NCI-H526 (cell line): Measurements from ENCODE around the gene BAX.
"Not testable (repeated sequence)": the region's sequence is repeated elsewhere in the genome, so short reads cannot be mapped to it uniquely, and the experiment has no call there.

Experiments
- DNase-seq, 2 experiments: peaks; one replicate each; lab custom pipeline; 2025; lab: John Stamatoyannopoulos, UW

Gene BAX

GRCh38 chr19:48954595-48955307 lies at the start of gene BAX:
Gene BAX (plus strand): TSS chr19:48954875. CDS start chr19:48954929, 54 bp downstream.
- DNase-seq: peak; percentile 93 to 98

- DNase-seq: no peak
These were observed 49.0 kb upstream of the BAX start for GRCh38 chr19:48905664-48906063.

- no peak for DNase-seq
These were observed 48.4 kb upstream of the BAX start for GRCh38 chr19:48906324-48906723.

GRCh38 chr19:48907671-48908070 lies 47.0 kb upstream of the BAX start:
- DNase-seq: no peak

- DNase-seq: not testable (repeated sequence)
These were observed 45.1 kb upstream of the BAX start for GRCh38 chr19:48909424-48910077.

GRCh38 chr19:48910803-48911202 lies 43.9 kb upstream of the BAX start:
- no peak for DNase-seq

GRCh38 chr19:48913114-48913889 lies 41.4 kb upstream of the BAX start:
- peak in 1 of 2 experiments; percentile 28 for DNase-seq

- DNase-seq: no peak
These were observed 40.5 kb upstream of the BAX start for GRCh38 chr19:48914181-48914580.

GRCh38 chr19:48915757-48916156 lies 38.9 kb upstream of the BAX start:
- DNase-seq: no peak

GRCh38 chr19:48918071-48918470 lies 36.6 kb upstream of the BAX start:
- DNase-seq: no peak

GRCh38 chr19:48918801-48919247 lies 35.9 kb upstream of the BAX start:
- peak in 1 of 2 experiments; percentile 50 for DNase-seq

GRCh38 chr19:48919271-48919670 lies 35.4 kb upstream of the BAX start:
- not testable (repeated sequence) for DNase-seq

- no peak for DNase-seq
These were observed 33.7 kb upstream of the BAX start for GRCh38 chr19:48920949-48921348.

- no peak for DNase-seq
These were observed 32.8 kb upstream of the BAX start for GRCh38 chr19:48921721-48922500.

GRCh38 chr19:48922548-48923490 lies 31.9 kb upstream of the BAX start:
- no peak for DNase-seq

GRCh38 chr19:48925240-48925843 lies 29.3 kb upstream of the BAX start:
- DNase-seq: no peak

GRCh38 chr19:48925890-48926289 lies 28.8 kb upstream of the BAX start:
- DNase-seq: not testable (repeated sequence)

- DNase-seq: no peak
These were observed 27.8 kb upstream of the BAX start for GRCh38 chr19:48926909-48927308.

GRCh38 chr19:48927692-48928091 lies 27.0 kb upstream of the BAX start:
- not testable (repeated sequence) for DNase-seq
